ENCODE results near the gene DENND4A.

The DENND4A gene

GRCh38 chr15:65762914-65763787, 28.9 kb downstream of the DENND4A start:
- CTCF ChIA-PET: no interaction called here
- DNase-seq (ENCODE audit: low spot score): no peak
- TF ChIP-seq, protein P1, sequence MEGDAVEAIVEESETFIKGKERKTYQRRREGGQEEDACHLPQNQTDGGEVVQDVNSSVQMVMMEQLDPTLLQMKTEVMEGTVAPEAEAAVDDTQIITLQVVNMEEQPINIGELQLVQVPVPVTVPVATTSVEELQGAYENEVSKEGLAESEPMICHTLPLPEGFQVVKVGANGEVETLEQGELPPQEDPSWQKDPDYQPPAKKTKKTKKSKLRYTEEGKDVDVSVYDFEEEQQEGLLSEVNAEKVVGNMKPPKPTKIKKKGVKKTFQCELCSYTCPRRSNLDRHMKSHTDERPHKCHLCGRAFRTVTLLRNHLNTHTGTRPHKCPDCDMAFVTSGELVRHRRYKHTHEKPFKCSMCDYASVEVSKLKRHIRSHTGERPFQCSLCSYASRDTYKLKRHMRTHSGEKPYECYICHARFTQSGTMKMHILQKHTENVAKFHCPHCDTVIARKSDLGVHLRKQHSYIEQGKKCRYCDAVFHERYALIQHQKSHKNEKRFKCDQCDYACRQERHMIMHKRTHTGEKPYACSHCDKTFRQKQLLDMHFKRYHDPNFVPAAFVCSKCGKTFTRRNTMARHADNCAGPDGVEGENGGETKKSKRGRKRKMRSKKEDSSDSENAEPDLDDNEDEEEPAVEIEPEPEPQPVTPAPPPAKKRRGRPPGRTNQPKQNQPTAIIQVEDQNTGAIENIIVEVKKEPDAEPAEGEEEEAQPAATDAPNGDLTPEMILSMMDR (conservative IDR thresholded peaks at IDR 0.05; ENCODE audit: low read depth): no peak
- H3K27ac ChIP-seq: no peak overlapping the region
- POLR2A ChIA-PET (ENCODE audit: low non-redundant PET): no interaction called here

DNA sequence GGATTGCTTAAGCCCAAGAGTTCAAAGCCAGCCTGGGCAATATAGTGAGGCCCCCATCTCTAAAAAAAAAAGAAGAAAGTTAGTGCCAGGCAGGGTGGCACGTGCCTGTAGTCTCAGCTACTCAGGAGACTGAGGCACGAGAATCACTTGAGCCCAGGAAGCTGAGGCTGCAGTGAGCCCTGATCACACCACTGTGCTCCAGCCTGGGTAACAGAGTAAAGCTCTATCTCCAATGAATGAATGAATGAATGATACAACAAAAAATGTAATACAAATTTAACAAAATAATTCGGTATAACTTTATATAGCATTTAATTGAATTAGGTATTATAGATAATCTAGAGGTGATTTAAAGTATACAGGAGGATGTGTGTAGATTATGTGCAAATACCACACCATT, 29.7 kb downstream of the DENND4A start:
- TF ChIP-seq, protein P1 (conservative IDR thresholded peaks at IDR 0.05; ENCODE audit: low read depth): no peak
- ChIA-PET CTCF (no interaction called here), POLR2A (ENCODE audit: low non-redundant PET) (no interaction called here)
- no peak overlapping the region for H3K27ac ChIP-seq
- DNase-seq (ENCODE audit: low spot score): no peak

GRCh38 chr15:65761210-65761926, 30.7 kb downstream of the DENND4A start:
- TF ChIP-seq, protein P1 (conservative IDR thresholded peaks at IDR 0.05; ENCODE audit: low read depth): no peak
- DNase-seq (ENCODE audit: low spot score): no peak
- H3K27ac ChIP-seq: no peak overlapping the region
- ChIA-PET POLR2A (ENCODE audit: low non-redundant PET) (no interaction called here), CTCF (no interaction called here)

GRCh38 chr15:65759441-65759840, 32.7 kb downstream of the DENND4A start:
- H3K27ac ChIP-seq: no peak overlapping the region
- ChIA-PET POLR2A (ENCODE audit: low non-redundant PET) (no interaction called here), CTCF (interaction anchor here (0.6 kb wide), 1 partner anchor 898 kb away, joined by 3 read pairs; no protein-coding TSS in a partner anchor)
- no peak for DNase-seq (ENCODE audit: low spot score)
- TF ChIP-seq, protein P1 (conservative IDR thresholded peaks at IDR 0.05; ENCODE audit: low read depth): no peak

DNA sequence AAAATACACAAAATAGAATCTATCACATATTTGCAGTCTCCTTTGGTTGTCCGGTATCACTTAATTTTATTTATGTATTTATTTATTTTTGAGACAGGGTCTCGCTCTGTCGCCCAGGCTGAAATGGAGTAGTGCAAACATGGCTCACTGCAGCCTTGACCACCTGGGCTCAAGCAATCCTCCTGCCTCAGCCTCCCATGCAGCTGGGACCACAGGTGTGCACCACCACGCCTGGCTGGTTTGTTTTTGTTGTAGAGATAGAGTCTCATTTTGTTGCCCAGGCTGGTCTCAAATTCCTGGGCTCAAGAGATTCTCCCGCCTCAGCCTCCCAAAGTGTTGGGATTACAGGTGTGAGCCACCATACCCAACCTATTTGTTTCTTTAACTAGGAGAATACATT, 33.9 kb downstream of the DENND4A start:
- no peak for DNase-seq (ENCODE audit: low spot score)
- no peak overlapping the region for H3K27ac ChIP-seq
- ChIA-PET POLR2A (ENCODE audit: low non-redundant PET) (no interaction called here), CTCF (no interaction called here)
- TF ChIP-seq, protein P1 (conservative IDR thresholded peaks at IDR 0.05; ENCODE audit: low read depth): no peak

DNA sequence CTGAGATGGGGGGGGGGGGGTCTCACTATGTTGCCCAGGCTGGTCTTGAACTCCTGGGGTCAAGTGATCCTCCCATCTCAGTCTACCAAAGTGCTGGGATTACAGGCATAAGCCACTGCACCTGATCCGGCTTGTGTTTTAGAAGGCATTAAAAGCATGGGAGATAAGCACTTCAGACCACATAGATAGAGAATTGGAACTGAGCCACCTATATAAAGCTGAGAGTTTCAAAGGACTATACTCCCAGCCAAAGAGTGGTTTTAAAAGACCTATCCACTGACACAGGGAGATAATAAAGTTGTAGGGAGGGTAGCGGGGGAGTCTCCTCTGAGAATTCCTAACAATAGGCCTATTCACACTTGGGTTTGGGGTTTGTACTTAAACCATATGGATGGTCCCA, 34.8 kb downstream of the DENND4A start:
- POLR2A ChIA-PET (ENCODE audit: low non-redundant PET): no interaction called here
- DNase-seq (ENCODE audit: low spot score): no peak
- CTCF ChIA-PET: no interaction called here
- no peak overlapping the region for H3K27ac ChIP-seq
- TF ChIP-seq, protein P1 (conservative IDR thresholded peaks at IDR 0.05; ENCODE audit: low read depth): no peak
